ENCODE measurements around the gene NFIC.

DNA sequence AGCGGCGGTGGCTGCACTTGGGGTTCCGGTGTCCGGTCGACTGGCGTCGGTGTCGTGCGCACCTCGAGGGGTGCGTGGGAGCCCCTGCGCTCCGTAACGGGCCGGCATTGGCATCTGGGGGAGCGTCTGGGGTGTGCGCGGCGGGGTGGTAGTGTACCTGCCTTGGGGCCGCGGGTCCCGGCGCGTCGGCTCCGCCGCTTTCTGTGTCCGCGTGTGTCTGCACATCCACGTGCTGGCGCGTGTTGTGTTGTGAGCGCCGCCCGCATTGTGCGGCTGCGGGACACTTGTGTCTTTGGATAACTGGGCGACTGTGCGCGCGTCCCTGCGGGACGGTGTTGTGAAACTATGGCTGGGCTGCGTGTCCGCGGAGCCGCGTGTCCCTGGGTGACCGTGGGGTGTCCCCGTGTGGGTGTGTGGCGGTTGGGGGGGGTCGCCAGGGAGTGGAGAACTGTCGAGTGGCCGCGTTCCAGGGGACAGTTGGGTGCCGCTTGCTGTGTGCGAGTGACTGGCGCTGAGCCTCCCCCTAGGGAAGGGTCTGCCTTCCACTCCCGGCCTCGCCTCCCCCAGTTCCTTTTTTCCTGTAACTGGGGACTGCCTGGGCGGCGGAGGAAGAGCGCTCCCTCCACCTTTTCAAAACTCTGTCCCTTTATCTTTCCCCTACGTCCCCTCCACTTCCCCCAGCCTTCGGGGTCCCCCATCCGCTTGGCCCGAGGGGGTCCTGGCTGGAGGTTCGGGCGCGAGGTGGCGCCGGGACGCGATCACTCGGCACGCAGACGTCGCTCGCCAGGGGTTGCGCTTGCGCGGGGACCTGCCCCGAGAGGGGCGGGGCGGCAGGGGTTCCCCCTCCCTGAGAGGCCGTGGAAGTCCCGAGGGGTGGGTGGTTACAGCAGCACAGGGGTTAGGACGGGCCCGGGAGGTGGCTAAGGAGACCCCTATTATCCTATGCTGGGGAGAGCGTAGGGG is 5.7 kb upstream of the NFIC start:
- TF ChIP-seq EZH2 (IDR thresholded peaks at IDR 0.05; ENCODE audit: borderline replicate concordance, insufficient read depth, low read length, poor library complexity, severe bottlenecking) (no peak), EP300 (conservative IDR thresholded peaks at IDR 0.05; ENCODE audit: poor library complexity, severe bottlenecking) (no peak), POLR2AphosphoS5 (IDR thresholded peaks at IDR 0.05) (no peak), SMC3 (conservative IDR thresholded peaks at IDR 0.05; ENCODE audit: poor library complexity) (no peak), RAD21 (conservative IDR thresholded peaks at IDR 0.05) (no peak), TAF1 (IDR thresholded peaks at IDR 0.05; ENCODE audit: low read depth) (no peak), MXI1 (conservative IDR thresholded peaks at IDR 0.05; ENCODE audit: poor library complexity, severe bottlenecking) (peak; percentile 94)
- TF ChIP-seq, protein P1, sequence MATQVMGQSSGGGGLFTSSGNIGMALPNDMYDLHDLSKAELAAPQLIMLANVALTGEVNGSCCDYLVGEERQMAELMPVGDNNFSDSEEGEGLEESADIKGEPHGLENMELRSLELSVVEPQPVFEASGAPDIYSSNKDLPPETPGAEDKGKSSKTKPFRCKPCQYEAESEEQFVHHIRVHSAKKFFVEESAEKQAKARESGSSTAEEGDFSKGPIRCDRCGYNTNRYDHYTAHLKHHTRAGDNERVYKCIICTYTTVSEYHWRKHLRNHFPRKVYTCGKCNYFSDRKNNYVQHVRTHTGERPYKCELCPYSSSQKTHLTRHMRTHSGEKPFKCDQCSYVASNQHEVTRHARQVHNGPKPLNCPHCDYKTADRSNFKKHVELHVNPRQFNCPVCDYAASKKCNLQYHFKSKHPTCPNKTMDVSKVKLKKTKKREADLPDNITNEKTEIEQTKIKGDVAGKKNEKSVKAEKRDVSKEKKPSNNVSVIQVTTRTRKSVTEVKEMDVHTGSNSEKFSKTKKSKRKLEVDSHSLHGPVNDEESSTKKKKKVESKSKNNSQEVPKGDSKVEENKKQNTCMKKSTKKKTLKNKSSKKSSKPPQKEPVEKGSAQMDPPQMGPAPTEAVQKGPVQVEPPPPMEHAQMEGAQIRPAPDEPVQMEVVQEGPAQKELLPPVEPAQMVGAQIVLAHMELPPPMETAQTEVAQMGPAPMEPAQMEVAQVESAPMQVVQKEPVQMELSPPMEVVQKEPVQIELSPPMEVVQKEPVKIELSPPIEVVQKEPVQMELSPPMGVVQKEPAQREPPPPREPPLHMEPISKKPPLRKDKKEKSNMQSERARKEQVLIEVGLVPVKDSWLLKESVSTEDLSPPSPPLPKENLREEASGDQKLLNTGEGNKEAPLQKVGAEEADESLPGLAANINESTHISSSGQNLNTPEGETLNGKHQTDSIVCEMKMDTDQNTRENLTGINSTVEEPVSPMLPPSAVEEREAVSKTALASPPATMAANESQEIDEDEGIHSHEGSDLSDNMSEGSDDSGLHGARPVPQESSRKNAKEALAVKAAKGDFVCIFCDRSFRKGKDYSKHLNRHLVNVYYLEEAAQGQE (IDR thresholded peaks at IDR 0.05; ENCODE audit: borderline replicate concordance): no peak
- TF ChIP-seq, protein P2, sequence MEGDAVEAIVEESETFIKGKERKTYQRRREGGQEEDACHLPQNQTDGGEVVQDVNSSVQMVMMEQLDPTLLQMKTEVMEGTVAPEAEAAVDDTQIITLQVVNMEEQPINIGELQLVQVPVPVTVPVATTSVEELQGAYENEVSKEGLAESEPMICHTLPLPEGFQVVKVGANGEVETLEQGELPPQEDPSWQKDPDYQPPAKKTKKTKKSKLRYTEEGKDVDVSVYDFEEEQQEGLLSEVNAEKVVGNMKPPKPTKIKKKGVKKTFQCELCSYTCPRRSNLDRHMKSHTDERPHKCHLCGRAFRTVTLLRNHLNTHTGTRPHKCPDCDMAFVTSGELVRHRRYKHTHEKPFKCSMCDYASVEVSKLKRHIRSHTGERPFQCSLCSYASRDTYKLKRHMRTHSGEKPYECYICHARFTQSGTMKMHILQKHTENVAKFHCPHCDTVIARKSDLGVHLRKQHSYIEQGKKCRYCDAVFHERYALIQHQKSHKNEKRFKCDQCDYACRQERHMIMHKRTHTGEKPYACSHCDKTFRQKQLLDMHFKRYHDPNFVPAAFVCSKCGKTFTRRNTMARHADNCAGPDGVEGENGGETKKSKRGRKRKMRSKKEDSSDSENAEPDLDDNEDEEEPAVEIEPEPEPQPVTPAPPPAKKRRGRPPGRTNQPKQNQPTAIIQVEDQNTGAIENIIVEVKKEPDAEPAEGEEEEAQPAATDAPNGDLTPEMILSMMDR (IDR thresholded peaks at IDR 0.05; ENCODE audit: poor library complexity, severe bottlenecking): no peak
